GM12865 (cell line): ENCODE results near the gene GNAT1.
A peak's percentile ranks its signal among the peaks of the same experiment; 100 is the strongest.

Source experiments
- DNase-seq: peaks from one replicate; pipeline ENCODE4 v3.0.0; 2010; ENCODE audit warnings: low read depth
- H3K4me3 ChIP-seq: 2 replicates; pipeline ENCODE4 v1.5.1; 2011; ENCODE audit warnings: mild to moderate bottlenecking, low read depth, low read length, control low read depth
- CTCF ChIP-seq: IDR thresholded peaks from 2 replicates; pipeline ENCODE4 v1.5.1; 2011; ENCODE audit warnings: low read length, control low read depth, low read depth, inconsistent platforms; ENCODE audit not compliant: insufficient read depth; ENCODE audit errors: missing control alignments

GNAT1 gene

GRCh38 chr3:50187750-50188149 is 3.7 kb upstream of the GNAT1 start:
- no peak for TF ChIP-seq CTCF
- DNase-seq, result no peak
- H3K4me3 ChIP-seq, result no peak overlapping the region

- no peak overlapping the region for H3K4me3 ChIP-seq
- peak; percentile 61 for TF ChIP-seq CTCF
- peak; percentile 58 for DNase-seq
These were observed 2.1 kb upstream of the GNAT1 start for GRCh38 chr3:50189274-50189673.

- no peak overlapping the region for H3K4me3 ChIP-seq
- DNase-seq, result no peak
- no peak for TF ChIP-seq CTCF
These were observed 1.4 kb upstream of the GNAT1 start for GRCh38 chr3:50189989-50190388.

- no peak for DNase-seq
- H3K4me3 ChIP-seq, result no peak overlapping the region
- TF ChIP-seq CTCF, result no peak
These were observed 714 bp downstream of the GNAT1 start for GRCh38 chr3:50192124-50192523.

GRCh38 chr3:50192689-50193141 is 1.3 kb downstream of the GNAT1 start:
- TF ChIP-seq CTCF, result peak; percentile 92
- DNase-seq, result peak; percentile 78
- H3K4me3 ChIP-seq, result no peak overlapping the region

GRCh38 chr3:50193286-50193685 is 1.9 kb downstream of the GNAT1 start:
- no peak overlapping the region for H3K4me3 ChIP-seq
- no peak for TF ChIP-seq CTCF

GRCh38 chr3:50193746-50194127 is 2.3 kb downstream of the GNAT1 start:
- H3K4me3 ChIP-seq, result no peak overlapping the region
- no peak for TF ChIP-seq CTCF
- no peak for DNase-seq

More at GRCh38 chr3:50193286-50193685, 1.9 kb downstream of the GNAT1 start:
- DNase-seq, result no peak
